DMS79 treated with DMSO at 0.1 percent for 48 hours (cell line): ENCODE measurements around the gene TENM4.
A peak's percentile ranks its signal among the peaks of the same experiment; 100 is the strongest.

Experiments
- DNase-seq: peaks from one replicate; lab custom pipeline; 2025; lab: John Stamatoyannopoulos, UW

Gene TENM4

DNA sequence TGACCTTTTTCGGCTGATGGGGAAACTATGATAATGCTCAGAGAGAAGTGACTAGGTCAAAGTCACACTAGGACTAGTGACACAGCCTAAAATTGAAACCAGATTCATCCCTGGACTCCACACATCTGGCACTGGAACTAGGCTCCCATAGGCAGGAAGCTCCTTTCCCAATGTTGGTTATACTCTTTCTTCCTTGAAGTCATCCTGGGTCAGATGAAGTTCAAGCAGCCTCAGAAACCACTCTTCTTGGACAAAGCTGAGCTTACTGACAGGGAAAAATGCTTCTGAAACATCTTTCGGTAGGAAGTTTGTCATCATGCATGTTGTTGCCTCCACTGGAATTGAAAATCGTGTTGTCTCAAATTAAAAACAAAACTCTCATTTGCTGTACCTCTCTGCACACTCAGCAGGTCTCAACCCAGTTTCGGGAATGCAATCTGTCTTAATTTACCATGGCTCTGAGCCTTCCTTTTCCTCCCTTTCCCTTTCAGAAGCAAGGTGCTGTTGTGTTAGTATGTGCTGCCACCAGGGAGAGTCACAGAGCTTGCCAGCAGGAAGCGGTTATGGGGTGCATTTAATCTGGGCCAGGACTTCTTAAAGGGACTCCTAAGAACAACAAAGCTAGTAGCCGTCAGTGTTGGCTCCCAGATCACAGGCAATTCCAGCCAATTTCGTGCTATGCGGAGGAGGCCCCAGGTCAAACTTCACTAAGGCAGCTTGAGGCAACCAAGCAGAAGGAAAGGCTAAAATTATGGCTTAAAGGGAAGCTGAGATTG is 384.8 kb downstream of the TENM4 start:
- no peak for DNase-seq

DNA sequence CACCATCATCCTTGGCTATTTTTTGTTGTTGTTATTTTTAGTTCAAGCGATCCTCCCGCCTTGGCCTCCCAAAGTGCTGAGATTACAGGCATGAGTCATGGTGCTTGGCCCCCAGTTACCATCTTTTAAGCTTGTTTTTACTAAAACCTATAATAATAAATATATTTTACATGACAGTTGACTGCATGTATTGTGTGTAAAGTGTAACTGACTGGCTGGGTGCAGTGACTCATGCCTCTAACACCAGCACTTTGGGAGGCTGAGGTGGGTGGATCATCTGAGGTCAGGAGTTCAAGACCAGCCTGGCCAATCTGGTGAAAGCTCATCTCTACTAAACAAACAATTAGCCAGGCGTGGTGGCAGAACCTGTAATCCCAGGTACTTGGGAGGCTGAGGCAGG is 386.2 kb downstream of the TENM4 start:
- no peak for DNase-seq

DNA sequence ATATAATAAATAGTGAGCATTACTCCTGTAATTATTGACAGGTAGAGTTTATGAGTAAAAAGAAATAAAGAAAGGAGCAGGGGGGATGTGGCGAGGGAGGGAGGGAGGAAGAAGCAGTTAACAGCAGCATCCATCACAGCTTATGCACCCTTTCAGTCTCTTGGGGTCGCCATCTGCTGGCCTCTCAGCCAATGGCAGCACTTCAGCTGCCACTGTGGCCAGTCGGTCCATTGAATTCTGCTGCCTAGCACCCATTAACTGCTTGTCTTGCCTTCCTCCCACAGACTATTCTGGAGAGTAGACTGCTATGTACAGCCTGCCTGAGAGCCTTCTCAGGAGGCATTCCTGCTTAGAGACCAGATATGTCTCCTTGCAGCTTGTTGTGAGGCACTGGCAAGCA is 388.3 kb downstream of the TENM4 start:
- no peak for DNase-seq

DNA sequence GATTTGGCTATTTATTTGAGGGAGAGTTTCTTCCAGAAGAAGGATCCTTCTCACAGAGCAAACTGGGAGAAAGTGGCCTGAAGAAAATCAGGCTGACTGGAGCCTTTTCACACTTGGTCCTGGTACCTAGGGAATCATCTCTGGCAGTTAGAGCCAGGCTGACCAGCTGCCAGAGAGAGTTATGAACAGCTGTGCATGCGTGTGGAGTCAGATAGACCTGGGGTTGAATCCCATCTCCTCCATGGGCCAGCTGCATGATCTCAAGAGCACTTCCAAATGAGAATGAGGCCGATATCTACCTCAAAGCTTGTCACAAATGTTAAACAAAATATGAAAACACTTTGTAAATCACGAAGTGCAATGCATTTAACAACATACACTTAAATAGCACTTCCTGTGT is 390.0 kb downstream of the TENM4 start:
- DNase-seq = peak; percentile 3

DNA sequence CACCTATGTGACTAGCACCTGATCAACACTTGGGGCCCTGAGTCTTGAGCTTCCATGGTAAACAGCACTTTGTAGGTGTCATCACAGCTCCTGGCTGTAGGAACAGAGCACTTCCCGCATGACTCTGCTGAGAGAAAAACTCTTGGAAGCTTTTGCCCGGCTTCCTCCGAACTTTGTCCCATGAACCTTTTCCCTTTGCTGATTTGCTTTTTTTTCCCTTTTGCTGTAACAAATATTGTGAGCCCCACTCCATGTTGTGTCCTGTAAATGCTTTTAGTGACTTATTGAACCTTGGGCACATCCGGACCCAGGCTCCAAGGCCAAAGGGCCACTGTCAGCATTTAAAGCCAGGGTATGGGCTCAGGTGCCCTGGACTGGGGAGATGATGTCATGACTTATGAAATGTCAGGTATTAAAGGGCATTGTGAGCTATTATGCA is 391.1 kb downstream of the TENM4 start:
- no peak for DNase-seq

DNA sequence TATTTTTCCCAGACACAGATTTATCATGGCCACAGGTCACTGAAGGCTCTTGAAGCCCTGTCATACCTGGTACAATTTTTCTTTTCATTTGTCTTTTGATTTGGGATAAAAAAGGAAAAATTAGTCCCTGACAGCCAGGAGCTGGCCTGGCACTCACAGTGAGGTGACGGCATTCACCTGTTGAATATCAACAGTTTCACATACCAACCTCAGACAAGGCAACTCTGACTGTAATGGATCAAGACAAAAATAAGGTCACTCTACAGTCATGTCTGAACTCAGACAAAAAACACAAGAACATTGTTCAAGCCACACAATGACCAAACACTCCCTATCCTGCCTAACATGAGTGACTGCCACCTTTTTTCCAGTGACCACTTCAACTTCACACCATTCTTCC is 392.9 kb downstream of the TENM4 start:
- no peak for DNase-seq

DNA sequence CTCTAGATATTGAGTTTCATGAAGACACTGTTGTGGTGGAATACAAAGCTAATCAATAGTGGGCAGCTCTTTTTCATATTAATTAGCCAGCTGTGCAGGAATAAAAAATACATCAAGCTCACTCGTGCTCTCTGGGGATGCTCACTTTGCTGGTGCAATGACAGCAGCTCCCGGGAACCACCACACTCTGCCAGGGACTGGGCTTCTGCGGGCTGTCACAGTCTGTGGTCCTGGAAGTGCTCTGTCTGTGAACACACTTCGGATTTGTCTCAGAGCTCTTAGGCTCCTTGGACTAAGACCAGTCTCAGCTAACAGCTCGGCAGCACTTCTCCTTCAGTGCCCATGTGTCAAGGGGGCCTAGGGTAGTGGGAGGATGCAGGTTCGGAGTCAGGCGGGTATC is 393.5 kb downstream of the TENM4 start:
- DNase-seq = no peak

DNA sequence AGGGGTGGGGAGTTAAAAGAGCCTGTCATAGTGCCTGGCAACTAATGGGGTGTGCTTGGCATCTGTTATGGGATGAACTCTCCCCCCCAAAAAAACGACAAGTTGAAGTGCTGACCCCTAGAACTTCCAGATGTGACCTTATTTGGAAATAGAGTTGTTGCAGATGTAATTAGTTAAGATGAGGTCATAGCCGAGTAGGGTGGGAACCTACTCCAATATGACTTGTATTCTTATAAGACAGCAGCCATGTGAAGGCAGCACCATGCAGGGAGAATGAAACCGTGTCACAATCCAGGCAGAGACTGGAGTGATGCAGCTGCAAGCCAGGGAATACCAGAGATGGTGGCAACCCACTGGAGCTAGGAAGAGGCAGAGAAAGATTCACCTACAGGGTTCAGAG is 394.5 kb downstream of the TENM4 start:
- no peak for DNase-seq

DNA sequence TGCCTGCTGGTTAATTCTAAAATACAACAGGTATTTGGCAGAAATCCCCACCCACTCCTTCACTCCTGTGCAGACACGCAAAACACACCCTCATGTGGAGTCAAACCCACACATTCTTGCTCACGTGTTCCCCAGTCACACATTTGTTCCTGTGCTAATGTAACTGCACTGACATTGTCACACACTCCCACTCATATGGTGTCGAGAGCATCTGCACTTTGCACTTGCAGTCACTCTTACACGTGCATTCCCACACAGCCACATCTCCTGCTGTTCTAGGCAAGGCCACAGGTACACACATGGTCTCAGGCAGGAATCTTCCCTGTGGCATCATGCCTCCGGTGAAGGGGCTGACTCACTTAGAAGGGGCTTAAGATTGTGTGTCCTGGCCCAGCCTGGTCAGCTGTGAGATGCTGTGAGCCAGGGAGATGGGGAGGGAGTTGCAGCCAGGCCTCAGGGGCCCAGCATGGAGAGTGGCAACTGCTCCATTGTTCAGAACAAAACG is 395.0 kb downstream of the TENM4 start:
- no peak for DNase-seq

DNA sequence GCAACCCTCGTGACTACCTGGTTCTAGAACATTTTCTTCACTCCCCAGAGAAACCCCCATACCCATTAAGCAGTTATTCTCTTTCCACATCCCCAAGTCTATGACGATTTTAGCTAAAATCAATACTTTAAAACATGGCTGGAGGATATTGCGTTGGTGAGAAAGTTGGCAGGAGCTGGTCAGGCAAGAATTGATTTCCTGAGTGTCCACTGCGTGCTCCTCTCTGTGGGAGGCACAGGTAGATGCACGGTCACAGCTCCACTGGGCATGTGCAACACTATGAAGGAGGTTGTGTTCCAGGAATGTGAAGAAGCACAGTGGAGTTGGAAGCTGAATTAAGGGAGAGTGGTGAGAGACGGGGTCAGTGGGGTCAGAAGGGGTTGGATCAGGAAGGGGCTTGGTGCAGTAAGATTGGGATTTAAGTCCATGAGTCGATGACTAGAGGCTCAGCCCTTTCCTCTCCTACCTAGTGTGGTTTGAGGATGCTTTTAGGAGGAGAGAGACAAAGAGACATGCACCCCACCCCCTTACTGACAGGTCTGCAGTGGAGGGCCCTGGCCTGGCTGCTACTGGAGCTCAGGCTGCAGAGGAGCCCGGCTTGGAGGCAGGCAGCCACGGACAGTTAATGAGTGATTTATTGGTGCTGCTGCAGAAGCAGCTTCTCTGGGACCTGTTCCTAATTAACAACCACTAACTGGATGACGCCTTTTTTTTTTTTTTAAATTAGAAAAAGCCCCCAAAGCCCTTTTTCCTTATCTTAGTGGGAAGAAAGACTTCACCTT is 395.6 kb downstream of the TENM4 start:
- DNase-seq = no peak

DNA sequence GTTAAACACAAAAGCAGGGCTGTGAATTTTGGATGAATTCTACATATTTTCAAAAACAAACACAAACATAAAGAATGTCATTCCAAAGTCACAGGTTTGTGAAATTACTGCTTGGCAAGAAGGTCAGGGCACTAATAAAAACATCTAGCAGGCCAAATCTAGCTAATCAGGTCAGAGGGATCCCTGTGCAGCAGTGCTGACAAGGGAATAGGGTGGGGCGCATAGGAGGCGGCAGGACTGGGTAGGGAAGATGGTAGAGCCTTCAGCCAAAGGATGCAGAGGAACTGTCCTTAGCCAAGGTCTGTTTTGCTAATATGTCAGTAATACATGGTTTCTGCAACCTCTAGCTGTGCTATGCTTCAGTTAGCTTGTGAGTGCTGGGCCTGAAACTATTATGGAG is 396.6 kb downstream of the TENM4 start:
- no peak for DNase-seq

DNA sequence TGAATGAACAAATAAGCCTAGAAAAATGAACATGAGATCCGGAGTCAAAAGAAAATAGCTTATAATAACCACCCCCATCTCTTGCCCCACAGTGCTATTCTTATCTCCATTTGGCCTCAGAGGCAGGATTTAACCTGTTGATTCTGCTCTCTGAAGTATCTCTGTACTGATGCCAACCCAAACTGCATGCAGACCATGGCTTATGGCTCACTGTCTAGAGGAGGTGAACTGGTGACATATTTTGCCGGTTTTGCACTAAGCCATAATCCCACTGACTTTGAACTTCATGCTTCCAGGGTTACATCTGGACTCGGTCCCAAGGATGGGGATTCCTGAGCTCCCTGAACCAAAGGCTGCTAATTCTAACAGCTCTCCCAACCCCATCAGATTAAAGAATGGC is 397.1 kb downstream of the TENM4 start:
- DNase-seq = no peak

DNA sequence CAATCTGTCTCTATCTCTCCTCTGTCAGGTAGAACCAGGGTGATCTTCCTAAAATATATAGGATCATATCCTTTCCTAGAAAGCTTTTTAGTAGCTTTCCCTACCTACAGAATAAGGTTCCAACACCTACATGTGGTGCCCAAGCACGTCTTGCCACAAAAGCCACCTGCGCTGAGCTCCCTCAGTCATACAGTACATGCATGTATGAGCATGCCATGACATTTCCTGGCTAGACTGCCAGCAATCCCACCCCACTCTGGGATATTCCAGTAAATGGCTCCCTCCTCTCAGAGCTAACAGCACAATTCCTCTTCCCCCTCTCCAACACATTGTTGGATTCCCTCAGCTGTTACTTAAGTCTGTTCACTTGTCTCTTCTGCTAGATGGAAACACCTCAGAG is 398.0 kb downstream of the TENM4 start:
- no peak for DNase-seq

DNA sequence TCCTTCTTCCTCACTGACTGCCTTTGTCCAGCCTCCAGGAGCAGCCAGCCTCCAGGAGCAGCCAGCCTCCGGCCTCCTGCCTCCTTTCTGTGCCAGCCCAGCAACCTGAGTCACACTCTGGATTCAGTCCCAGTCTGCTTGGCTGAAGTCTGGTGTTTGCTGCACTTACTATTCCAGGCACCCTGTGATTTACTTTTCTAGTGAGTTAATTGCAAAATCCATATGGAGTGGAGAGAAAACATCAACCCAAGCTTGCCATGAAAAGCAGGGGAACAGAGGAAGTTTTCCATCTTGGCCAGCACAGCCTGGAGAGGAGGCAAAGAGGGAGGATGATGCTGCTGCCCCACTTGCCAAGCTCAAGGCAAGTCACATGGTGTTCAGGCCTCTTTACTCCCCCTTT is 400.5 kb downstream of the TENM4 start:
- DNase-seq = no peak

DNA sequence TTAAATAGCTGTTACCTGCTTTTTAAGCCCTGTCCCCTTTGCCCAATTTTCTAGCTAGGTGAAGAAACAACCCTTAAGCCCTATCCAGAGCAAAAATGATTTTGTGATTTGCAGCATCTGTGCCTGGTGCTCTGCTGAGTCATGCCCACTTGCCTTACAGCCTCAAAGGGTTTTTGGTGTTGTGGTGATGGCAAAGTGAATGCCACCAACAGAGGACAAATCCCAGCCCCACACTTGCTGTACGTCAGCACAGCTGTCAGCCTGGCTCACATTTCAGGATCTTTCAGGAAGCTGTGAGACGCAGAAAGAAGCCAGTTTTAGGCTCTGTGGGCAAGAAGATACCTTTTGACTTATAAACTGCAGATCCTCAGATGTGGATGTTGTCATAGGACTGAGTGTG is 401.7 kb downstream of the TENM4 start:
- no peak for DNase-seq

DNA sequence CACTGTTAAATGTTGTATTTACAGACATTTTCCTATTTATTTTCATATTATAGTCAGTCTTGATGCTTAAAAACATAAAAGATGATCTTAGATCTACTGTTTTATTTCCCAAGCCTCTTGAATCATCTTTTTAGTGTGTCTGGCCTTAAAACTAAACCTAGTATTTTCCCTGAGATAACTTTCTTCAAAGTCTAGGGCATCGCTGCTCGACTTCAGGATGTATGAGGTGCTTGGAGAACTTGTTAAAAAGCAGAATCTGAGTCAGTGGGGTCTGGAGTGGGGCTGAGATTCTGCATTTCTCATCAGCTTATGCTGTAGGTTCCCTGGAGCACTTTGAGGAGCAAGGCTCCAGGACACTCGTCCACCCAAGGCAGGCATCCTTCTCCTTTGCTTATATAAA is 404.9 kb downstream of the TENM4 start:
- DNase-seq = no peak

DNA sequence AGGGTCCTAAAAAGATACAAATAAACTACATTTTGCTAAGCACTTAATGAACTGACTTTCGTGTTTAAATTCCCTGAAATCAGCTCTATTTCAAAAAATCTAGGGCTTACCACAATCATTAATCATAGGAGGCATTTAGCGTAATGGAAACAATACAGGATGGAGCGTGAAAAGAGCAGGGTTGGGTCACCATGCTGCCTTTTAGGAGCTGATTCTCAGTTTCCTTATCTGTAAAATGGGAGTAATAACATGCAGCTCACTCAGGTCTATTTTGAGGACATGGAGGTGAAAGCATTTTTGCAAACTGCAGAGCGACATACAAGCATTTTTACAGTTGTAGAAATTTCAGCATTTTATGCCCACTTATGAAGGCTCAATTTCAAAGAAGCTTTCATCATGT is 407.0 kb downstream of the TENM4 start:
- DNase-seq = no peak

DNA sequence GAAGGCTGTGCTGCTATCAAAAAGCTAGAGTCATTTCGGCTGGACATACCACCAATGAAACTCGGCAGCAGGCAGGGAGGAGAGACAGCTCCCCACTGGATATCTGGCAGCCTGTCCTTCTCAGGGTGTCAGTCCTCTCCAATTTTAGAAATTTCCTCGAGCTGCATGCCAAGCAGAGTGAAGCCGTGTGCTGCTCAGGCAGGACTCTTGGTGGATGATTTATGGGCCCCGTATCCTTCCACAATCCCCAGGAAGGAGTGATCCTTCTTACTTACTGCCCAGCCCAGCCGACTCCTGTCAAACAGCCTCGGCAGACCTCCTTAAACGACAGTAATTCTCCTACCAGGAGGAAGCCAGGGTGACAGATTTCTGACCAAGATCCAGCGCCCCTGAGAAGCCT is 410.4 kb downstream of the TENM4 start:
- DNase-seq = no peak

DNA sequence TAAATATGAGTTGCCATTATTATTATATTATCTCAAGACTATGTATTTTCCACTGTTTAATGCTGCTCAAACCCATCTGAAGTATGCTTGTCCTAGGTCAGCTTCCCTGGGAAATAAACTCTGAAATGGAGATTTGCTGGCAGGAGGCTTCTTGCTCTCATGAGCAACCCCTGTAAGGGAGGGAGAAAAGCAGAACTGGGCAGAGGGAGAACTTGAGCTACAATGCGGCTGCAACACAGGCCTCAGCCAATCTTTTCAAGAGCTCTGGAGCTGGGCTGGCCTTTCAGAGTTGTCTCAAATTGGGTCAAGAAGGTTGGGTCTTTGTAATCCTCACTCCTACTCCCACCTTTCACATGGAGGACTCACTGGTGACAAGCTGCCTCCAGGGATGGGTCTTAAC is 412.6 kb downstream of the TENM4 start:
- no peak for DNase-seq

DNA sequence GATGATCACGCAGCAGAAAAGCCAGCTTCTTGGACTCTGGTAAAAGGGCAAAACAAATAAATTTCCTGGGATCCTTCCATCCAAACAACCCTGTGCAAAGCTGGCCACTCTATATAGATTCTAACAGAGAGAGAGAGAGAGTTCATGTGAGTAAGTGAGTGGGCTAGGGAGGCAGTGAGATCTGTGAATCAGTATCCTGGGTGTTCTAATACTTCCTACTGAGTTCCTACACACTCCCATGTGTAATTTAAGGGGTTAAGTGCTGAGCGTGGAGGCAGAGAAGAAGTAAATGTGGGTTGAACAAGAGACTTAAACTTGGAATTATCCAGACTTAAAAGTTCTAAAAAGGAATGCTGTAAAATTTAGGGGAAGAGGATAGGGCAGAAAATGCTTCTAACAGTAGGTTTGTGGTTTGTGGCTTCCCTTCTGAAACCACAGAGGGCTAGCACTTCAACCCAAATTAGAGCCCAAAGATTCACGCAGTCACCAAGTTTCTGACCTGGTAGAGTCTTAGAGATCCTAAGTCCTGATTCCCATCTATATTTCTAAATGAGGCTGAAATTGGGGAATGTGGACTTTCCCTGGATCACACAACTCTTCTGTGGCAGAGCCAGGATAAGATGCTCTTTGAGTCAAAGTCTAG is 413.9 kb downstream of the TENM4 start:
- no peak for DNase-seq

DNA sequence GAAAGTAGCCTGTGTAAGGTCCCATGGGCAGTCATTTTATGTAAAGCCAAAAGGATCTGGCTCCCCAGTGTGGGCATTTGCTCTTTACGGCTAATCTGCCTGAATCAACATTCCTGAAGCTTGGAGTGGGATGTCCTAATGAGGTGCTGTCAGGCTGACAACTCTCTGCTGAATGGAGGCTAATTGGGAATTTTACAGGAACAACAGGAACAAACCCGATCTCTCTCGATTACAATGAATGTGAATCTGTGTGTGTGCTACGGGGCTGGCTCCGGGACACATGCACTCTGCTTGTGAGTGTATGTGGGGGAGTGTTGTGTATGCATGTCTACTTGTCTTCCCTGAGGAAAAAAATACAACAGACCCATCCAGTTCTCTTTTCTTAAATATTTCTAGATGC is 415.2 kb downstream of the TENM4 start:
- no peak for DNase-seq

DNA sequence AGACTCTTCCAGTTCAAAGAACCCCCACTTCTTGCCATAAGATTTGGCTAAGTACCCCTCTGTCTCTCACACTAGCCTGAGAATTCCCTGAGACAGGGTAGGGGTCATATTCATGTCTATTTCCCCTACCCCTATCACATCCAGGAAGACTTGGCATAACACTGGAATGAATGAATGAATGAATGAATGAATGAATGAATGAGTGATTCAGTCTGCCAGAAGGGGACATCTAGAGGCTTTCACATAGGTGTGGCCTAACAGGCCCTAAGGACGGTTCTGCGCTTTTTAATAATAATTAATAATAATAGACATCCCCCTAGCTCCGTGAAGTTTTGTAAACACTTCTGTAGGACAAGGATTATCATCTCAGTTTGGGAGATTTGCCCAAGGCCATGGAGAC is 415.7 kb downstream of the TENM4 start:
- no peak for DNase-seq

DNA sequence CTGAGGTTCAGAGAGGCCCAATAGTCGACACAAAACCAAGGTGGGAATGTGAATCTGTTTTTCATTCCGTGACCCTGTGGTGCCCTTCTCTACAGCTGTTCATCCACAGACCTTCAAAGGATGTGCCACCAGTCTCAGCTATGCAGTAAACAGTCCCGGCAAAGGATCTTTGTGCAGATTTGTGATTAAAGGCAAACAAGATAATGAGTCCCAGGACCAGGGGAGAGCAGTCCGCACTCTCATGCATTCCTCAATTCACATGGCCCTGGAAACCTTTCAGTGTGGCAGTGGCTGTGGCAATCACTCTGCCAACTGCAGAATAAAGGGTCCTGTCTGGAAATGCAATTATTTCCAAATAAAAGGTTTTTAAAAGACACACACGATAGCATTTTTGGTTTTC is 418.6 kb downstream of the TENM4 start:
- no peak for DNase-seq
